Keratinocyte (primary cell): Measurements from ENCODE around the gene PRAME. TPM values are rescaled to one million over a fixed set of nuclear protein-coding genes. Genes with fewer than 3 reads are reported as not detected.

ENCODE experiments used
- DNase-seq: peaks from one replicate; pipeline ENCODE4 v3.0.0-alpha.2; 2011; ENCODE audit warnings: low read depth, missing footprints, low spot score
- FAIRE-seq: peaks from 2 replicates; lab custom pipeline; 2011; peaks lifted over from hg19 to GRCh38; lab: Jason Lieb, UNC
- H2AFZ ChIP-seq: 2 replicates; pipeline ENCODE4 v1.6.0; 2012; ENCODE audit warnings: low read length, control low read depth, inconsistent platforms; ENCODE audit not compliant: control insufficient read depth
- H3K27ac ChIP-seq: 2 replicates; pipeline ENCODE4 v1.5.1; 2011; ENCODE audit warnings: low read length; ENCODE audit not compliant: control insufficient read depth, insufficient read depth
- H3K27me3 ChIP-seq: 3 replicates; pipeline ENCODE4 v1.6.0; 2011; ENCODE audit warnings: low read length; ENCODE audit not compliant: control insufficient read depth, insufficient read depth; ENCODE audit errors: extremely low read depth
- H3K36me3 ChIP-seq, 2 experiments: 2 replicates in 1 of 2; 3 replicates in 1 of 2; pipeline ENCODE4 v1.5.1; 2011; ENCODE audit warnings: low read length in 2 of 2, mild to moderate bottlenecking in 1 of 2; ENCODE audit not compliant: control insufficient read depth in 2 of 2, insufficient read depth in 2 of 2; ENCODE audit errors: extremely low read depth in 1 of 2
- H3K4me1 ChIP-seq: 3 replicates; pipeline ENCODE4 v1.5.1; 2011; ENCODE audit warnings: low read length; ENCODE audit not compliant: control insufficient read depth, insufficient read depth; ENCODE audit errors: extremely low read depth
- H3K4me2 ChIP-seq: 3 replicates; pipeline ENCODE4 v1.6.0; 2011; ENCODE audit warnings: low read depth, low read length; ENCODE audit not compliant: control insufficient read depth, insufficient read depth; ENCODE audit errors: extremely low read depth
- H3K4me3 ChIP-seq, 3 experiments: fragments of 200-600 bp in 1 of 3; sonication (generic) in 1 of 3; 2 replicates in 2 of 3; 3 replicates in 1 of 3; pipeline ENCODE4 v1.5.1; 2011 to 2016; ENCODE audit warnings: low read length in 3 of 3, mild to moderate bottlenecking in 3 of 3, control low read depth in 2 of 3, inconsistent platforms in 1 of 3, low read depth in 1 of 3, mixed read lengths in 1 of 3, mixed run types in 1 of 3, moderate library complexity in 1 of 3; ENCODE audit not compliant: control insufficient read depth in 2 of 3, insufficient read depth in 2 of 3; ENCODE audit errors: extremely low read depth in 1 of 3
- H3K79me2 ChIP-seq: 2 replicates; pipeline ENCODE4 v1.6.0; 2012; ENCODE audit warnings: low read length; ENCODE audit not compliant: control insufficient read depth, insufficient read depth
- H3K9ac ChIP-seq: 3 replicates; pipeline ENCODE4 v1.6.0; 2011; ENCODE audit warnings: low read length; ENCODE audit not compliant: control insufficient read depth, insufficient read depth; ENCODE audit errors: extremely low read depth
- H3K9me1 ChIP-seq: 3 replicates; pipeline ENCODE4 v1.6.0; 2011; ENCODE audit warnings: low read length; ENCODE audit not compliant: control insufficient read depth, insufficient read depth; ENCODE audit errors: extremely low read depth
- H3K9me3 ChIP-seq: 2 replicates; pipeline ENCODE4 v1.5.1; 2012; ENCODE audit warnings: low read depth, low read length; ENCODE audit not compliant: control insufficient read depth
- H4K20me1 ChIP-seq: 3 replicates; pipeline ENCODE4 v1.6.0; 2011; ENCODE audit warnings: low read length; ENCODE audit not compliant: control insufficient read depth, insufficient read depth; ENCODE audit errors: extremely low read depth
- CTCF ChIP-seq, 3 experiments: IDR thresholded peaks in 1 of 3; conservative IDR thresholded peaks in 1 of 3; optimal IDR thresholded peaks in 1 of 3; 2 replicates in 2 of 3; 3 replicates in 1 of 3; pipeline versions ENCODE3 to v1.5.1; 2011; ENCODE audit warnings: low read length in 3 of 3, mild to moderate bottlenecking in 3 of 3, moderate library complexity in 2 of 3, control low read depth in 1 of 3, inconsistent platforms in 1 of 3; ENCODE audit not compliant: insufficient read depth in 2 of 3; ENCODE audit errors: extremely low read depth in 1 of 3
- EZH2 ChIP-seq: IDR thresholded peaks from one replicate; pipeline ENCODE4 v1.6.1; 2012; ENCODE audit warnings: inconsistent platforms, mild to moderate bottlenecking, low read length, moderate library complexity
- dilution Hi-C: fragments of 300-500 bp; cut with MboI; formaldehyde crosslinking; loops from one replicate; pipeline ENCODE4 v1.7.0; 2020; ENCODE audit warnings: low sequenced_read_pairs; ENCODE audit not compliant: extremely low pct_ligation_motif_present
- polyA plus RNA-seq, 5 experiments: library from polyadenylated mRNA; depleted of rRNA in 3 of 5; stranded (reverse) in 3 of 5; stranded (forward) in 1 of 5; unstranded in 1 of 5; fragments of >200 nt; gene quantifications; 1 replicate in 1 of 5; 2 replicates in 3 of 5; 3 replicates in 1 of 5; pipeline versions ENCODE4 v1.2.1 to v1.2.3, GENCODE V29; 2011 to 2012; ENCODE audit warnings: missing spikeins in 2 of 5, low read depth in 1 of 5, low replicate concordance in 1 of 5

Gene PRAME
- polyA plus RNA-seq, 1 donor (not counting 4 experiments of a cell fraction or from before 2014, with no cell fraction given): 0.05 TPM

GRCh38 chr22:22595001-22595835, 36.2 kb upstream of the PRAME start:
- H3K27me3 ChIP-seq: no peaks in the 10 kb centered on the region
- dilution Hi-C loops: no loop called here
- TF ChIP-seq CTCF (optimal IDR thresholded peaks at IDR 0.05 in 1 of 3, IDR thresholded peaks at IDR 0.05 in 1 of 3, conservative IDR thresholded peaks at IDR 0.05 in 1 of 3; ENCODE audit: extremely low read depth in 1 of 3, insufficient read depth in 2 of 3, low read length in 3 of 3): no peak
- no peak for TF ChIP-seq EZH2
- FAIRE-seq: no peak
- H3K9me1 ChIP-seq: no peaks in the 10 kb centered on the region
- H4K20me1 ChIP-seq: no peaks in the 10 kb centered on the region
- no peak overlapping the region for H3K9ac ChIP-seq
- H3K4me3 ChIP-seq: no peak overlapping the region
- no peak overlapping the region for H3K4me2 ChIP-seq
- no peak overlapping the region for H3K27ac ChIP-seq
- no peaks in the 10 kb centered on the region for H3K4me1 ChIP-seq
- H2AFZ ChIP-seq: no peak overlapping the region
- H3K36me3 ChIP-seq: no peaks in the 10 kb centered on the region
- H3K79me2 ChIP-seq: no peaks in the 10 kb centered on the region
- H3K9me3 ChIP-seq: no peaks in the 10 kb centered on the region
- no peak for DNase-seq

GRCh38 chr22:22593964-22594656, 35.0 kb upstream of the PRAME start:
- no peak overlapping the region for H3K4me2 ChIP-seq
- H4K20me1 ChIP-seq: no peaks in the 10 kb centered on the region
- no peaks in the 10 kb centered on the region for H3K9me1 ChIP-seq
- H3K27me3 ChIP-seq: no peaks in the 10 kb centered on the region
- H3K36me3 ChIP-seq: no peaks in the 10 kb centered on the region
- H3K4me1 ChIP-seq: no peaks in the 10 kb centered on the region
- H3K79me2 ChIP-seq: no peaks in the 10 kb centered on the region
- H3K4me3 ChIP-seq: no peak overlapping the region
- TF ChIP-seq EZH2: no peak
- peak; percentile 70 to 82 (median 73) for TF ChIP-seq CTCF (optimal IDR thresholded peaks at IDR 0.05 in 1 of 3, IDR thresholded peaks at IDR 0.05 in 1 of 3, conservative IDR thresholded peaks at IDR 0.05 in 1 of 3; ENCODE audit: extremely low read depth in 1 of 3, insufficient read depth in 2 of 3, low read length in 3 of 3)
- H3K9me3 ChIP-seq: no peaks in the 10 kb centered on the region
- peak; percentile 23 for DNase-seq
- H2AFZ ChIP-seq: no peak overlapping the region
- H3K9ac ChIP-seq: no peak overlapping the region
- no peak overlapping the region for H3K27ac ChIP-seq
- dilution Hi-C loops: no loop called here
- FAIRE-seq: no peak
